Measurements from ENCODE around the gene PIK3C3. TPM values are rescaled to one million over a fixed set of nuclear protein-coding genes. Genes with fewer than 3 reads are reported as not detected.
"Not testable (repeated sequence)": the region's sequence is repeated elsewhere in the genome, so short reads cannot be mapped to it uniquely, and the experiment has no call there.

Gene PIK3C3
- polyA plus RNA-seq, 5 donors: 39.8 to 77.2 (median 65.6) TPM

- DNase-seq: no peak
These were observed 654 bp downstream of the PIK3C3 start for GRCh38 chr18:41955688-41956087.

- no peak for DNase-seq
These were observed 4.0 kb downstream of the PIK3C3 start for GRCh38 chr18:41959045-41959444.

- no peak for DNase-seq
These were observed 10.7 kb downstream of the PIK3C3 start for GRCh38 chr18:41965634-41966255.

DNA sequence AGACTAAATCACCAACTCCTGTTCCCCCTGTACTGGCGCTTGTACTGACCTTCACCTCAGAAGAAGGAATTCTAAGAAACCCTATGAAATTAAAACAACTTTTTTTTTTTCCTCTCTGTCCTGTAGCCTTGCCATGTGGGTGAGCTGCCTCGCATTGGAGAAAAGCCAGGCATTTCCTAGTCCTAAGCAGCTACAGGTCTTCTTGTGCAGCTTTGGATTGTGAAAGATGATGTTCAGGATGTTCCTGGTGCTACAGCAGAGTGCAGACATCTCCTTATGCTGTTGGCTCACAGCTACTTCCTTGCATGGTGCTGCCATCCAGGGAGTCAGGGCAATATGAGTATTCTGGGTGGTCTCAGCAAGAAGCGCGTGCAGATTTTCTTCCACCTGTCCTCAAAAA is 11.9 kb downstream of the PIK3C3 start:
- DNase-seq: no peak

GRCh38 chr18:41967680-41968079 is 12.6 kb downstream of the PIK3C3 start:
- DNase-seq: peak in 1 of 2 donors; percentile 4

GRCh38 chr18:41969881-41970280 is 14.8 kb downstream of the PIK3C3 start:
- DNase-seq: no peak

- DNase-seq: no peak
These were observed 17.3 kb downstream of the PIK3C3 start for GRCh38 chr18:41972067-41972925.

DNA sequence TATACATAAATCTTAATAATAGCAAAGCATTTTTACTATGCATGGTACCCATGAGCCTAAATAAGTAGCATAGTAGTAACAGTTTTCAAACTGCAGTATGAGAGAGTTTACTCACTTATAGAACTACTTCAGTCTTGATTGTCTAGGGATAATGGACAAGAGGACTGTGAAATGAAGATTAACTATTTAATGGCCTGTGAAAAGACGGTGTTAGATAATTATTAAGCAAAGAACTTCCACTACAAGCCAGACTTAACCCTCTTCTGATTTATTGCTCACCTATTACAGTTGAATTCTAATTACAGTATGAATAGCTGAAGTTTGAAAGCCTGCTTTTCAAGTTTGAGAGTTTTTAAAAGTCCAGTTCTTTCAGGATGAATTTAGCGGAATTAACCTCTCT is 18.9 kb downstream of the PIK3C3 start:
- DNase-seq: no peak

DNA sequence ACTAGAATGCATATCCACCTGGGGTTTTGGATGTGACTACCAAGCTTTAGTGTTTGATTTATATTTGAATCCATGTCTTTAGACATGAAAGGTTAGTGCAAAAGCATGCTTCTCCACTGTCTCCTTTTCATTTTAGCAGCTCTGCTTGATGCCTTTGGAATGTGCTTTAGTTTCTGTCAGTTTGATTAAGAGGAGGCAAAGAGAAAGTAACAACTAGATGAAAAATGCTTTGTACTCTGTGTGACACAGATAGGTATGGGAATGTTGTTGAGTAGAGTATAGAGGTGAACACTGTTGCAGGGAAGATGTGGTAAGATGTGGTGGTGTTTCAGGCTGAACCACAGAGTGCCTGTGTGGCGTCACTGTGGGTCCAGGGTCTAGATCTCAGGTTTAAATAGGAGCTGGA is 19.8 kb downstream of the PIK3C3 start:
- no peak for DNase-seq

DNA sequence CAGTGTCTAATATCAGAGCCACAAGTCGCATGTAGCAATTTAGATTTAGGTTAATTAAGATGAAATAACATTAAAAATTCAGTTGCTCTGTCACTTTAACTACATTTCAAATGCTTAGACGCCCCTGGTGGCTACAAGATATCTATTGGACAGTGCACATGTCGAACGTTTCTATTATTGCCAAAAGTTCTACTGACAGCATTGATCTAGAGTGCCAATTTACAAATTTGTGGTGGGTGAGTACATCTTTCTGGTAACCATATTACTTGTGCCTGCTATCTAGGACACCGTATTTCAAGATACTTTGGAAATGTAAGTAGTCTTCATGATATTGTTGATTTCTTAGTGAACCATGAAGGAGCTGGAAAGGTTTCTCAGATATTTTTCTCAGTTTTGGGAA is 20.2 kb downstream of the PIK3C3 start:
- no peak for DNase-seq

DNA sequence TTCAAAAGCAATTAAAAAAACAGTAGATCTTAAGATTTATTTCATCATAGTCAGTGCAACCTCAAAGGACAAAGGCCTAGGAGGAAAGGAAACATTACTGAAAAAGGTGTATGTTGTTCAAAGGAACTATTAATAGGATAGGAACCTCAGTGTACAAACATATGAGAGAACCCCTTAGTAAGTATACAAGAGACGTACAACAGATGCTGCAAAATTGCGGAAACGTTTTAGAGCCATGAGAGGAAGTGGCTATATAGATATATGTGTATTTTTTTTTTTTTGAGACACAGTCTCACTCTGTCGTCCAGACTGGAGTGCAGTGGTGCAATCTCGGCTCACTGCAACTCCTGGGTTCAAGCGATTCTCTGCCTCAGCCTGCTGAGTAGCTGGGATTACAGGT is 22.2 kb downstream of the PIK3C3 start:
- no peak for DNase-seq

- no peak for DNase-seq
These were observed 28.1 kb downstream of the PIK3C3 start for GRCh38 chr18:41982942-41983660.

DNA sequence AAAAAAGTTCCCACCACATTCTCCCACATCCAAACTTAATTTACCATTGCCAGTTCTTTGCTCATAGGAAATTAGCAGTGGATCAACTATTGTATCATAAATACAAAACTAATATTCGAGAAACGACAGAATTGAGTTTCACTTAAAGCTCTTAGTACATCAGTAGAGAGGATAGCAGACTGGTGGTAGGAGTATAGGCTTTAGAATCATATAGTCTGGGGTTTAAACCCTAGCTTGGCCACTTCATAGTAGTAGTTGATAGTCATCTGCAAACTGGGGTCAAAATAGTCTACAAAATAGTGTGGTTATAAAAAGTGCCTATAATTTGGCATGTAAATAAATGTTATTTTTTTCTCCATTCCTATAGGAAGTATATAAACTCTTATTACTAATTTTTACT is 30.9 kb downstream of the PIK3C3 start:
- DNase-seq: no peak

GRCh38 chr18:41989508-41989907 is 34.5 kb downstream of the PIK3C3 start:
- no peak for DNase-seq

GRCh38 chr18:41992066-41992465 is 37.0 kb downstream of the PIK3C3 start:
- DNase-seq: no peak

DNA sequence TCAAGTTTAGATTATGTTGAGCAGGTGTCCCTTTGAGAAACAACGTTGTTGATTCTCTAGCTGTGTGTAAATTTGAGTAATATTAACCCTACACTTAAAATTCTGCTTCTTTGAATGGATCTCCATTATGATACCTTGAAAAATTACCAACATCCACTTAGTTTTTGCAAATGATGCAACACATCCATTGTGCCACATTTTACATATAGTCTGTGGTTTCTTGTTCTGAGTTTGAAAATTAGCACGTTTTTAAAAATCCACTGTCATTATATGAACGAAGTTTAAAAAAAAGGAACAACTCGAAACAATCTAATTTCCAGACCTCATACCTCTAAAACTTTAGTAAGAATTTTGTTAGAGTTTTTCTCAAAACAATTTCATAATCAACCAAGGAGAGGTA is 37.7 kb downstream of the PIK3C3 start:
- no peak for DNase-seq

- DNase-seq: no peak
These were observed 38.1 kb downstream of the PIK3C3 start for GRCh38 chr18:41993151-41993550.

- no peak for DNase-seq
These were observed 41.0 kb downstream of the PIK3C3 start for GRCh38 chr18:41996020-41996419.

- no peak for DNase-seq
These were observed 44.7 kb downstream of the PIK3C3 start for GRCh38 chr18:41999751-42000150.

DNA sequence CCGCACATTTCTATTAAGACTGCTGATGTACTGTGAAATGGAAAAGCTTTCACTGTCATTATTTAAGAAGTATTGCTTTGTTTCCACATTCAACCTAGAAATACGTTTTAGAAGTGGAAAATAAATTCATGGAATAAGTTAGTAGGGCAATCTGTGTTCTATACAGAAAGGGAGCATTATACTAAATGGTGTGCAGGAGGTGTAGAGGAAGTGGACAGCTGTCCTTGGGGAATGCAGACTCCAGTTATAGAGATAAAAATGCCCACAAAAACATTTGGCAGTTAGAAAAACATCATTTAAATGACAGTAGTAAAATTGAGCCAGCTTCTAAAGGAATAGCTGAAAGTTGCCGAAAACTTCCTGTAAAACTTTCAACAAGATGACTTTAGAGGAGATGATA is 46.8 kb downstream of the PIK3C3 start:
- DNase-seq: no peak

DNA sequence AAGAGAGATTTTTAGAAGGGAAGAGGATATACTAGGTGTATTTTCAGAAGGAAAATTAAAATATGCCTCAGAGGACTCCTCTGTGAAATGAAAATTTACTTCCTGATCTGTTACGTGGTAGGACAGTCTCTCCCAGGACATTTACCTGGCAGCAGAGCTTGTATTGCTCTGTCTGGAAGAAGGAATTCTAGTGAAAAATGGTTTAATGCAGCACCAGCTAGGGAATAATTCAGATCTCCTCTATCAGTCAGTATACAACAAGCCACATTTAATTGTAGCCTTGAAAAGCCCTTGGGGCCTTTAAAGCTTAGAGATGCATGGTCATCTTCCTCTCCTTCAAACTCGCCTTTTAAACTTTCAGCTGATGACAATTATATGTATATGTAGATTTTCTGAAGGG is 49.6 kb downstream of the PIK3C3 start:
- no peak for DNase-seq

DNA sequence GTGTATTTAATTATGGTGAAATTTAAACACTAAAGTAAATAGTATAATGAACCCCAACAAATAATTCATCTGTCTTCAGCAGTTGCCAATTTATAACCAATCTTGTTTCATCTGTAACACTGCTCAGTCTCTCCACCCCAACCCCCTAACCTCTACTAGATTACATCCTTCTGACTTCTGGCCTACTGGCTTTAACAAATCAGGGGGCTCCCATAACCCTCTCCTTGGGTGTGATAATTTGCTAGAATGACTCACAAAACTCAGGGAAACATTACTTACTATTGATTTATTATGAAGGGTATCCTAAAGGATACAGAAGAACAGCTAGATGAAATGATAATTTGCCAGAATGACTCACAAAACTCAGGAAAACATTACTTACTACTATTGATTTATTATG is 50.7 kb downstream of the PIK3C3 start:
- no peak for DNase-seq

DNA sequence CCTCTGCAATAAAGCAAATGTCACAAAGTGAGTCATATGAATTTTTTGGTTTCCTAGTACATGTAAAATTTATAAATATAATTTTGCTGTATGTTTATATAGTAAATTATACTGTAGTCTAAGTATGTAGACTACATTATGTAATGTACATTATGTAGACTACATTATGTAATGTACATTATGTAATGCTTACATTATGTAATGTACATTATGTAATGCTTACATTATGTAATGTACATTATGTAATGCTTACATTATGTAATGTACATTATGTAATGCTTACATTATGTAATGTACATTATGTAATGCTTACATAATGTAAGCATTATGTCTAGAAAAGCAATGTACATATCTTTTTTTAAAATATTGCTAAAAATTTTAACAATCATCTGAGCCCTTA is 54.4 kb downstream of the PIK3C3 start:
- not testable (repeated sequence) for DNase-seq
